OCI-LY1 (cell line): ENCODE data around the gene FAM13A.

Experiments used
- H2AFZ ChIP-seq: fragments of 200-600 bp; sonication (generic), shearing (Covaris generic); 2 replicates; pipeline ENCODE4 v1.6.0; 2014; ENCODE audit warnings: antibody characterized with exemption, mild to moderate bottlenecking, low read length
- H3F3A ChIP-seq: fragments of 200-600 bp; sonication (generic), shearing (Covaris generic); 2 replicates; pipeline ENCODE4 v1.6.0; 2014; ENCODE audit warnings: mild to moderate bottlenecking, antibody characterized with exemption, low read length, moderate library complexity; ENCODE audit not compliant: insufficient read depth
- H3K27ac ChIP-seq: fragments of 200-600 bp; sonication (generic); 2 replicates; pipeline ENCODE4 v1.5.1; 2014; ENCODE audit warnings: low read length, mixed run types, mild to moderate bottlenecking, low read depth; ENCODE audit not compliant: poor library complexity, severe bottlenecking
- H3K27me3 ChIP-seq: fragments of 200-600 bp; sonication (generic); 2 replicates; pipeline ENCODE4 v1.6.0; 2014; ENCODE audit warnings: antibody characterized with exemption, mild to moderate bottlenecking, low read length, moderate library complexity; ENCODE audit not compliant: insufficient read depth
- H3K36me3 ChIP-seq: fragments of 200-600 bp; sonication (generic); 2 replicates; pipeline ENCODE4 v1.6.1; 2014; ENCODE audit warnings: mild to moderate bottlenecking, antibody characterized with exemption, low read length, moderate library complexity, mixed read lengths; ENCODE audit not compliant: insufficient read depth
- H3K4me1 ChIP-seq: fragments of 200-600 bp; sonication (generic); 2 replicates; pipeline ENCODE4 v1.5.1; 2014; ENCODE audit warnings: mild to moderate bottlenecking, low read length, moderate library complexity; ENCODE audit not compliant: insufficient read depth, severe bottlenecking
- H3K4me2 ChIP-seq: fragments of 200-600 bp; sonication (generic), shearing (Covaris generic); 2 replicates; pipeline ENCODE4 v1.6.1; 2014; ENCODE audit warnings: low read length
- H3K4me3 ChIP-seq: fragments of 200-600 bp; sonication (generic); 2 replicates; pipeline ENCODE4 v1.5.1; 2014; ENCODE audit warnings: low read length, low read depth, mild to moderate bottlenecking, mixed read lengths; ENCODE audit not compliant: poor library complexity, severe bottlenecking
- H3K79me2 ChIP-seq: fragments of 200-600 bp; shearing (Covaris generic); 2 replicates; pipeline ENCODE4 v1.6.1; 2016; ENCODE audit warnings: mixed run types, low read length, mixed read lengths; ENCODE audit not compliant: insufficient read depth
- H3K9ac ChIP-seq: fragments of 200-600 bp; sonication (generic), shearing (Covaris generic); 2 replicates; pipeline ENCODE4 v1.6.1; 2014; ENCODE audit warnings: mild to moderate bottlenecking, low read length, mixed read lengths
- H3K9me2 ChIP-seq: fragments of 200-600 bp; sonication (generic), shearing (Covaris generic); 2 replicates; pipeline ENCODE4 v1.6.1; 2014; ENCODE audit warnings: low read depth, mild to moderate bottlenecking, low read length, mixed read lengths
- H3K9me3 ChIP-seq: fragments of 200-600 bp; shearing (Covaris generic); 2 replicates; pipeline ENCODE4 v1.6.1; 2014; ENCODE audit warnings: low read length, mixed read lengths
- H4K20me1 ChIP-seq: fragments of 200-600 bp; sonication (generic), shearing (Covaris generic); 2 replicates; pipeline ENCODE4 v1.6.0; 2016; ENCODE audit warnings: mild to moderate bottlenecking, low read length; ENCODE audit not compliant: insufficient read depth
- CTCF ChIP-seq: fragments of 200-600 bp; sonication (generic), shearing (Covaris generic); IDR thresholded peaks from 2 replicates; pipeline ENCODE4 v1.5.1; 2017; ENCODE audit warnings: mild to moderate bottlenecking, antibody characterized with exemption, low read length, moderate library complexity, mixed read lengths
- EZH2 ChIP-seq: fragments of 200-600 bp; sonication (generic), shearing (Covaris generic); IDR thresholded peaks from 2 replicates; pipeline ENCODE4 v1.8.0; 2017; ENCODE audit warnings: borderline replicate concordance, mixed run types, mild to moderate bottlenecking, antibody characterized with exemption, low read length, moderate library complexity, mixed read lengths

The FAM13A gene

DNA sequence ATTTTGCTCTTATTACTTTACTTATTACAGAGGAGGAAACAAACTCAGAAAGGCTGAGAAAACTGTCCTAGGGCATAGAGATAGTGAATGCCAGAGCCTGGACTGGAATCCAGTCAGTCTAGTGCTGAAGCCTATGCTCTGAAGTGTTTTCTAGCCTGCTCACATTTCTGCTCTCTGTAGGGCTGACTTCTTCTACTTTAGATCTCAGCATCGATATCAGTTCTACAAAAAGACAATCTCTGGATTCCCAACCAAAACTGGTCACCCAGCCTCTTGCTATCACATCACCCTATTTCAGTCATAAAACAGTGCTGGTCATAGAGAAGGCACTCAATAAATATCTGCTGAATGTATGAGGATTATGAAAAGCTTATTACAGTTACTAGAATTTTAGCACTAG lies 87.2 kb downstream of the FAM13A start:
- H3K79me2 ChIP-seq: no peaks in the 10 kb centered on the region
- H3K4me2 ChIP-seq: no peak overlapping the region
- H3F3A ChIP-seq: no peaks in the 10 kb centered on the region
- H2AFZ ChIP-seq: no peak overlapping the region
- no peaks in the 10 kb centered on the region for H3K27me3 ChIP-seq
- TF ChIP-seq CTCF: no peak
- no peak for TF ChIP-seq EZH2
- H3K36me3 ChIP-seq: no peaks in the 10 kb centered on the region
- H3K9ac ChIP-seq: no peak overlapping the region
- H3K9me2 ChIP-seq: no peaks in the 10 kb centered on the region
- no peaks in the 10 kb centered on the region for H3K4me1 ChIP-seq
- H3K27ac ChIP-seq: no peak overlapping the region
- no peaks in the 10 kb centered on the region for H3K9me3 ChIP-seq
- H3K4me3 ChIP-seq: no peak overlapping the region
- no peaks in the 10 kb centered on the region for H4K20me1 ChIP-seq

DNA sequence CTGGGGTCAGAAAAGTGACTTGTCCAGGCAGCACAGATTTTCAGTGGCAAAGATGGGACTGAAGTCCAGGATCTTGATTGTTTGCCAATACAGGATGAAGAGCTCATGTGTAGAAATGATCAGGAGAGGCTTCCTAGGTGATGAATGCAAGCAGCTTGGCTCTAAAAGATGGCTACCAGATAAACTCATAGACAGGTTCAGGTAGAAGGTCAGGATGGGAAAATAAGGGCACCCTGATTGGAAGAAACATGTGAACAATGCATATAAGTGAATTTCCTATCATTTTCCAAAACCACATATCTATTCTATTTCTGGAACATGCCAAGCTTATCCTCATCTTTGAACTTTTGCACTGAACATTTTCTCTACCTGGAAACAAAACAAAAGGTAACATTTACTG lies 87.7 kb downstream of the FAM13A start:
- Histone ChIP-seq H3K4me3 (no peak overlapping the region), H3K9ac (no peak overlapping the region), H3K9me2 (no peaks in the 10 kb centered on the region), H3K4me2 (no peak overlapping the region), H3K4me1 (no peaks in the 10 kb centered on the region), H3K27me3 (no peaks in the 10 kb centered on the region), H3K36me3 (no peaks in the 10 kb centered on the region), H3F3A (no peaks in the 10 kb centered on the region), H4K20me1 (no peaks in the 10 kb centered on the region), H3K9me3 (no peaks in the 10 kb centered on the region), H3K79me2 (no peaks in the 10 kb centered on the region), H3K27ac (no peak overlapping the region), H2AFZ (no peak overlapping the region)
- TF ChIP-seq EZH2: no peak

GRCh38 chr4:88967883-88968331 lies 89.1 kb downstream of the FAM13A start:
- H3F3A ChIP-seq: no peaks in the 10 kb centered on the region
- H3K4me2 ChIP-seq: no peak overlapping the region
- TF ChIP-seq CTCF (no peak), EZH2 (no peak)
- no peak overlapping the region for H3K4me3 ChIP-seq
- no peaks in the 10 kb centered on the region for H3K36me3 ChIP-seq
- no peaks in the 10 kb centered on the region for H3K9me3 ChIP-seq
- no peaks in the 10 kb centered on the region for H3K27me3 ChIP-seq
- no peaks in the 10 kb centered on the region for H4K20me1 ChIP-seq
- H2AFZ ChIP-seq: no peak overlapping the region
- H3K27ac ChIP-seq: no peak overlapping the region
- H3K9me2 ChIP-seq: no peaks in the 10 kb centered on the region
- H3K4me1 ChIP-seq: no peaks in the 10 kb centered on the region
- no peaks in the 10 kb centered on the region for H3K79me2 ChIP-seq
- no peak overlapping the region for H3K9ac ChIP-seq

DNA sequence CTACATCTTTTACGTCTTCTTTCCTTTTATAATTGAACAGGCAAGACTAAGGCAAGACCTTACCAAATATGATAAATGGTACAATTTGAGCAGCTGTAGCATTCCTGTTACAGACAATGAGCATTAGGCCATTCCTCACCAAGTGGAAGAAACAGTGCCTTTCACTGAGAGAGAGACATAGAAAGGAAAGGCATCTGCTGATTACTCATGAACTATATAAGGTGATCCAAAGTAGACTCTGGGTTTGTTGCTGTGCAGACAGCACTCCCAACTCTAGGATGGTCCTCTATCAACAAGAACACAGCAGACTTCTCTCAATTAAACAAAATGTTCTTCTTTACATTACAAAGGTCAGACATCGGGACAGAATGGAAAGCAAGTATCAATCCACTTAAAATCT lies 91.9 kb downstream of the FAM13A start:
- no peak overlapping the region for H3K9ac ChIP-seq
- no peaks in the 10 kb centered on the region for H3F3A ChIP-seq
- H3K36me3 ChIP-seq: no peaks in the 10 kb centered on the region
- no peaks in the 10 kb centered on the region for H3K9me2 ChIP-seq
- no peaks in the 10 kb centered on the region for H3K79me2 ChIP-seq
- H3K4me3 ChIP-seq: no peak overlapping the region
- no peaks in the 10 kb centered on the region for H3K4me1 ChIP-seq
- H3K27me3 ChIP-seq: no peaks in the 10 kb centered on the region
- no peaks in the 10 kb centered on the region for H4K20me1 ChIP-seq
- H3K9me3 ChIP-seq: no peaks in the 10 kb centered on the region
- no peak for TF ChIP-seq EZH2
- TF ChIP-seq CTCF: no peak
- no peak overlapping the region for H3K4me2 ChIP-seq
- no peak overlapping the region for H3K27ac ChIP-seq
- H2AFZ ChIP-seq: no peak overlapping the region
